Astrocyte (in vitro differentiated cells and primary cell): ENCODE data around the gene UCP2.

Experiments
- CTCF ChIP-seq: IDR thresholded peaks from 2 replicates; pipeline ENCODE4 v1.5.1; 2011; ENCODE audit warnings: low read depth, mild to moderate bottlenecking, inconsistent platforms, low read length, moderate library complexity; ENCODE audit not compliant: insufficient read depth
- EZH2 ChIP-seq: IDR thresholded peaks from 2 replicates; pipeline ENCODE4 v1.6.1; 2012; ENCODE audit warnings: mild to moderate bottlenecking, low read length, inconsistent platforms; ENCODE audit not compliant: insufficient read depth

- TF ChIP-seq CTCF (no peak), EZH2 (no peak)
Observed at GRCh38 chr11:73977856-73978519, 4.7 kb downstream of the UCP2 start.
